Measurements from ENCODE around the gene KCMF1.

DNA sequence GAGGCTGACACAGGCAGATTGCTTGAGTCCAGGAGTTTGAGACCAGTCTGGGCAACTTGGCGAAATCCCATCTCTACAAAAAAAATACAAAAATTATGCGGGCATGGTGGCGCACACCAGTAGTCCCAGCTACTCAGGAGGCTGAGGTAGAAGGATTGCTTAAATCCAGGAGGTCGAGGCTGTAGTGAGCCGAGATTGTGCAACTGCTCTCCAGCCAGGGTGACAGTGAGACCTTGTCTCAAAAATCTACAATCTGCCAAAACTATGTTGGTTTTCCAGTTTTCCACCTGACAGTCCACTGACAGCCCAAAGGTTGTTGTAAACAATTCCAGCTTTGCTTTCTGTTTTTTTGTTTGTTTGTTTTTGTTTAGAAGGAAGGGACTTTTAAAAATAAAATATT, 51.3 kb downstream of the KCMF1 start:
- TF ChIP-seq, protein P1, sequence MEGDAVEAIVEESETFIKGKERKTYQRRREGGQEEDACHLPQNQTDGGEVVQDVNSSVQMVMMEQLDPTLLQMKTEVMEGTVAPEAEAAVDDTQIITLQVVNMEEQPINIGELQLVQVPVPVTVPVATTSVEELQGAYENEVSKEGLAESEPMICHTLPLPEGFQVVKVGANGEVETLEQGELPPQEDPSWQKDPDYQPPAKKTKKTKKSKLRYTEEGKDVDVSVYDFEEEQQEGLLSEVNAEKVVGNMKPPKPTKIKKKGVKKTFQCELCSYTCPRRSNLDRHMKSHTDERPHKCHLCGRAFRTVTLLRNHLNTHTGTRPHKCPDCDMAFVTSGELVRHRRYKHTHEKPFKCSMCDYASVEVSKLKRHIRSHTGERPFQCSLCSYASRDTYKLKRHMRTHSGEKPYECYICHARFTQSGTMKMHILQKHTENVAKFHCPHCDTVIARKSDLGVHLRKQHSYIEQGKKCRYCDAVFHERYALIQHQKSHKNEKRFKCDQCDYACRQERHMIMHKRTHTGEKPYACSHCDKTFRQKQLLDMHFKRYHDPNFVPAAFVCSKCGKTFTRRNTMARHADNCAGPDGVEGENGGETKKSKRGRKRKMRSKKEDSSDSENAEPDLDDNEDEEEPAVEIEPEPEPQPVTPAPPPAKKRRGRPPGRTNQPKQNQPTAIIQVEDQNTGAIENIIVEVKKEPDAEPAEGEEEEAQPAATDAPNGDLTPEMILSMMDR (IDR thresholded peaks at IDR 0.05) = no peak
- TF ChIP-seq EP300 (IDR thresholded peaks at IDR 0.05) = no peak

Data from upper lobe of left lung (tissue), 4 donors.